Liver (tissue), 9 donors: ENCODE data around the gene GPR173. TPM values are rescaled to one million over a fixed set of nuclear protein-coding genes. Genes with fewer than 3 reads are reported as not detected.
A peak's percentile ranks its signal among the peaks of the same experiment; 100 is the strongest.

ENCODE experiments used
- DNase-seq: peaks from one replicate; pipeline ENCODE4 v3.0.0-alpha.2; 2017; ENCODE audit warnings: low spot score
- H3K27ac ChIP-seq, 2 donors: one replicate each; pipeline ENCODE4 v1.7.0; 2013; ENCODE audit warnings: inconsistent platforms in 2 of 2, low read length in 2 of 2, control low read depth in 1 of 2, low read depth in 1 of 2, mild to moderate bottlenecking in 1 of 2
- H3K27me3 ChIP-seq, 4 donors: one replicate each; pipeline versions ENCODE4 v1.6.1 to v1.7.0; 2013; ENCODE audit warnings: low read length in 3 of 4, inconsistent platforms in 1 of 4, mild to moderate bottlenecking in 1 of 4, moderate library complexity in 1 of 4; ENCODE audit not compliant: control insufficient read depth in 4 of 4, insufficient read depth in 4 of 4
- H3K36me3 ChIP-seq, 4 donors: one replicate each; pipeline versions ENCODE4 v1.6.1 to v1.7.0; 2013; ENCODE audit warnings: low read length in 3 of 4, mild to moderate bottlenecking in 3 of 4, low read depth in 1 of 4, moderate library complexity in 1 of 4; ENCODE audit not compliant: control insufficient read depth in 4 of 4, insufficient read depth in 3 of 4
- H3K4me1 ChIP-seq, 4 donors: one replicate each; pipeline versions ENCODE4 v1.6.1 to v1.7.0; 2013; ENCODE audit warnings: low read length in 3 of 4, mild to moderate bottlenecking in 3 of 4, moderate library complexity in 1 of 4; ENCODE audit not compliant: control insufficient read depth in 4 of 4, insufficient read depth in 4 of 4
- H3K4me3 ChIP-seq, 3 donors: one replicate each; pipeline versions ENCODE4 v1.6.1 to v1.7.0; 2013; ENCODE audit warnings: low read length in 3 of 3, control low read depth in 1 of 3, low read depth in 1 of 3, mild to moderate bottlenecking in 1 of 3
- H3K9ac ChIP-seq, 2 donors: one replicate each; pipeline ENCODE4 v1.7.0; 2013; ENCODE audit warnings: low read length in 2 of 2, mild to moderate bottlenecking in 2 of 2, moderate library complexity in 2 of 2, control low read depth in 1 of 2, low read depth in 1 of 2
- H3K9me3 ChIP-seq, 4 donors: one replicate each; pipeline versions ENCODE4 v1.6.1 to v1.7.0; 2013; ENCODE audit warnings: low read length in 3 of 4; ENCODE audit not compliant: control insufficient read depth in 4 of 4
- ATF3 ChIP-seq: IDR thresholded peaks from 2 replicates; pipeline ENCODE4 v1.6.1; 2016; ENCODE audit warnings: antibody characterized with exemption
- CTCF ChIP-seq: fragments of 150-350 bp; IDR thresholded peaks from 2 replicates; pipeline ENCODE4 v1.5.1; 2017; ENCODE audit warnings: improper control_type of control experiment, low read depth, low read length; ENCODE audit not compliant: missing input control
- EGR1 ChIP-seq, 2 donors: IDR thresholded peaks; 2 replicates each; pipeline ENCODE4 v1.6.1; 2016 to 2018; ENCODE audit warnings: antibody characterized with exemption in 2 of 2, low read depth in 2 of 2
- FOXA1 ChIP-seq: IDR thresholded peaks from 2 replicates; pipeline ENCODE4 v1.6.1; 2016; ENCODE audit warnings: antibody characterized with exemption
- FOXA2 ChIP-seq: IDR thresholded peaks from 2 replicates; pipeline ENCODE4 v1.6.1; 2016; ENCODE audit warnings: antibody characterized with exemption
- GABPA ChIP-seq, 2 donors: IDR thresholded peaks in 1 of 2; conservative IDR thresholded peaks in 1 of 2; 2 replicates each; pipeline ENCODE4 v1.6.1; 2016; ENCODE audit warnings: antibody characterized with exemption in 2 of 2, mild to moderate bottlenecking in 1 of 2, moderate library complexity in 1 of 2
- MAX ChIP-seq: IDR thresholded peaks from 2 replicates; pipeline ENCODE4 v1.6.1; 2016; ENCODE audit warnings: antibody characterized with exemption
- NR2F2 ChIP-seq: IDR thresholded peaks from 2 replicates; pipeline ENCODE4 v1.6.1; 2016; ENCODE audit warnings: antibody characterized with exemption
- RAD21 ChIP-seq, 2 donors: IDR thresholded peaks; 2 replicates each; pipeline ENCODE4 v1.6.1; 2016; ENCODE audit warnings: antibody characterized with exemption in 2 of 2, mild to moderate bottlenecking in 2 of 2
- RXRA ChIP-seq, 2 donors: IDR thresholded peaks; 2 replicates each; pipeline ENCODE4 v1.6.1; 2017 to 2018; ENCODE audit warnings: antibody characterized with exemption in 2 of 2, mild to moderate bottlenecking in 1 of 2
- SP1 ChIP-seq: IDR thresholded peaks from 2 replicates; pipeline ENCODE4 v1.6.1; 2018; ENCODE audit warnings: antibody characterized with exemption, mild to moderate bottlenecking
- TAF1 ChIP-seq: conservative IDR thresholded peaks from 2 replicates; pipeline ENCODE4 v1.6.1; 2016; ENCODE audit warnings: antibody characterized with exemption, mild to moderate bottlenecking
- YY1 ChIP-seq: IDR thresholded peaks from 2 replicates; pipeline ENCODE4 v1.6.1; 2016; ENCODE audit warnings: antibody characterized with exemption, mild to moderate bottlenecking
- ZBTB33 ChIP-seq: IDR thresholded peaks from 2 replicates; pipeline ENCODE4 v1.6.1; 2016; ENCODE audit warnings: antibody characterized with exemption
- WGBS: extraction: QIAGEN DNeasy Blood & Tissue Kit; methylation state at CpG from one replicate; pipeline ENCODE4 v1.1.7; 2013; 5-methylcytosine and 5-hydroxymethylcytosine counted together
- polyA plus RNA-seq, 2 donors: library from polyadenylated mRNA; stranded (reverse) in 1 of 2; unstranded in 1 of 2; fragments of 200-250 nt in 1 of 2; fragments of >200 nt in 1 of 2; fragmentation: Nextera tagmentation in 1 of 2; extraction: Ambion mirVana in 1 of 2; gene quantifications; one replicate each; pipeline versions ENCODE4 v1.2.1 to v1.2.3, GENCODE V29; 2013 to 2015
- total RNA-seq, 2 donors: library from RNA; depleted of rRNA; stranded (reverse); fragments of >200 nt; gene quantifications; one replicate each; pipeline ENCODE4 v1.2.3, GENCODE V29; 2014
- TF ChIP-seq, protein P1 (sequence below): IDR thresholded peaks from 2 replicates; pipeline ENCODE4 v1.6.1; 2016; ENCODE audit warnings: antibody characterized with exemption, mild to moderate bottlenecking
- donor health status: healthy.
- donor health status: healthy.
- donor health status: healthy.
- donor health status: healthy.
- donor health status: healthy.

GPR173 gene, protein sequence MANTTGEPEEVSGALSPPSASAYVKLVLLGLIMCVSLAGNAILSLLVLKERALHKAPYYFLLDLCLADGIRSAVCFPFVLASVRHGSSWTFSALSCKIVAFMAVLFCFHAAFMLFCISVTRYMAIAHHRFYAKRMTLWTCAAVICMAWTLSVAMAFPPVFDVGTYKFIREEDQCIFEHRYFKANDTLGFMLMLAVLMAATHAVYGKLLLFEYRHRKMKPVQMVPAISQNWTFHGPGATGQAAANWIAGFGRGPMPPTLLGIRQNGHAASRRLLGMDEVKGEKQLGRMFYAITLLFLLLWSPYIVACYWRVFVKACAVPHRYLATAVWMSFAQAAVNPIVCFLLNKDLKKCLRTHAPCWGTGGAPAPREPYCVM
- total RNA-seq (under 1 TPM; 0.25 to 0.61 TPM), polyA plus RNA-seq (under 1 TPM in 1 of 2 donors, not detected in 1; 0.07 TPM)

DNA sequence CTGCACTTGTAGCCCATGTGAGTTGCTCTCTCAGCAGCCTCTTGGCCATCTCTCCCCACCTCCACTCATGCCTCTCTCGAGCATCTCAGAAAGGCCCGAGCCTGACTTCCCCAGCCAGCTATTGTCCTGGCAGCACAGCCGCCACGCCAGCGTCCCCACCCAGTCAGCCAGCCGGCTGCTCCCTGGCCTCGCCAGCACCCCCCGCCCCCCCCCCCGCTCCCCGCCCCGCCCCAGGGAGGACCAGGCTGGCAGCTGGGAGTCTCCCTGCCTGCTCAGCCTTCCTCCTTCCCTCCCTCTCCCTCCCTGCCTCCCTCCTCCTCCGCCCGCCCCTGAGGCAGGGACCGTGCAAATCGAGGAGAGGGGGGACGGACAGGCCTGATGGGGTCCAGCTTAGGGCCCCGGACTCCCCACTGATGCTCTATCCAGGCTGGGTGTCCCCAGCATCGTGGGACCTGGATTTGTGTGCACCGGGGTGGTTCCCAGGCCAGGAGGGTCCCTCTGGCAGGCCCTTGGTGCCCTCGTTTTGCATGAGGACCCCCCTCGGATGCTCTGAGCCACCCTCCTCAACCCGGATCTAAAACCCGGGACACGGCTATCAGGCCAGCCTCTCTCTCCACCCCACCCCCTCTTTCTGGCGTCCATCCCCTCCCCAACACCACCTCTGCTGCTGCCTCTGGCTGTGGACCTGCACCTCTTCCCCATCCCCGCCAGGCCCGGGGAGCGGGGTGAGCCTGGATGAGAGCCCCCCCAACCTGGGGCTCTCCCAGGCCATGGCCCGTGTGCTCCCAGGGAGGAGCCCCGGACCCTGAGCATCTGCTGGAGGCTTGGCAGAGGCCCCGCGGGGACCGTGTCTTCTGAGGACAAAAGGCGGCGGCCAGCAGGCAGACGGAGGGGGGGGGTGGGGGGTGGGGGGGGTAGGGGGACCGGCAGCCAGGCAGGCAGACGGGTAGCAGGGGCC is at the start of gene GPR173:
Gene GPR173, plus strand, starts transcription at position 621 of the 958 bp plus-strand sequence. CDS start 27,833 bp downstream, outside the sequence.
- DNase-seq: no peak
- 8% methylated on average over 36 of the region's 38 CpGs for WGBS
- no peaks in the 10 kb centered on the region for H3K9me3 ChIP-seq
- TF ChIP-seq RAD21 (IDR thresholded peaks at IDR 0.05): no peak
- no peak for TF ChIP-seq TAF1
- TF ChIP-seq RXRA (IDR thresholded peaks at IDR 0.05): no peak
- TF ChIP-seq FOXA1: no peak
- TF ChIP-seq SP1: no peak
- no peak for TF ChIP-seq EGR1 (IDR thresholded peaks at IDR 0.05; ENCODE audit: low read depth in 2 of 2)
- TF ChIP-seq GABPA (IDR thresholded peaks at IDR 0.05 in 1 of 2, conservative IDR thresholded peaks at IDR 0.05 in 1 of 2): no peak
- TF ChIP-seq, protein P1, sequence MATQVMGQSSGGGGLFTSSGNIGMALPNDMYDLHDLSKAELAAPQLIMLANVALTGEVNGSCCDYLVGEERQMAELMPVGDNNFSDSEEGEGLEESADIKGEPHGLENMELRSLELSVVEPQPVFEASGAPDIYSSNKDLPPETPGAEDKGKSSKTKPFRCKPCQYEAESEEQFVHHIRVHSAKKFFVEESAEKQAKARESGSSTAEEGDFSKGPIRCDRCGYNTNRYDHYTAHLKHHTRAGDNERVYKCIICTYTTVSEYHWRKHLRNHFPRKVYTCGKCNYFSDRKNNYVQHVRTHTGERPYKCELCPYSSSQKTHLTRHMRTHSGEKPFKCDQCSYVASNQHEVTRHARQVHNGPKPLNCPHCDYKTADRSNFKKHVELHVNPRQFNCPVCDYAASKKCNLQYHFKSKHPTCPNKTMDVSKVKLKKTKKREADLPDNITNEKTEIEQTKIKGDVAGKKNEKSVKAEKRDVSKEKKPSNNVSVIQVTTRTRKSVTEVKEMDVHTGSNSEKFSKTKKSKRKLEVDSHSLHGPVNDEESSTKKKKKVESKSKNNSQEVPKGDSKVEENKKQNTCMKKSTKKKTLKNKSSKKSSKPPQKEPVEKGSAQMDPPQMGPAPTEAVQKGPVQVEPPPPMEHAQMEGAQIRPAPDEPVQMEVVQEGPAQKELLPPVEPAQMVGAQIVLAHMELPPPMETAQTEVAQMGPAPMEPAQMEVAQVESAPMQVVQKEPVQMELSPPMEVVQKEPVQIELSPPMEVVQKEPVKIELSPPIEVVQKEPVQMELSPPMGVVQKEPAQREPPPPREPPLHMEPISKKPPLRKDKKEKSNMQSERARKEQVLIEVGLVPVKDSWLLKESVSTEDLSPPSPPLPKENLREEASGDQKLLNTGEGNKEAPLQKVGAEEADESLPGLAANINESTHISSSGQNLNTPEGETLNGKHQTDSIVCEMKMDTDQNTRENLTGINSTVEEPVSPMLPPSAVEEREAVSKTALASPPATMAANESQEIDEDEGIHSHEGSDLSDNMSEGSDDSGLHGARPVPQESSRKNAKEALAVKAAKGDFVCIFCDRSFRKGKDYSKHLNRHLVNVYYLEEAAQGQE: no peak
- no peak for TF ChIP-seq FOXA2
- H3K27ac ChIP-seq: no peak within 1 kb of the TSS
- no peaks in the 10 kb centered on the region for H3K4me1 ChIP-seq
- no peak within 1 kb of the TSS for H3K9ac ChIP-seq
- H3K36me3 ChIP-seq: no peaks in the 10 kb centered on the region
- H3K4me3 ChIP-seq: peak within 1 kb of the TSS in 1 of 3 donors; percentile 15
- peaks cover 0 to 3% (median 0%) of the 10 kb centered on the region in 4 donors for H3K27me3 ChIP-seq

DNA sequence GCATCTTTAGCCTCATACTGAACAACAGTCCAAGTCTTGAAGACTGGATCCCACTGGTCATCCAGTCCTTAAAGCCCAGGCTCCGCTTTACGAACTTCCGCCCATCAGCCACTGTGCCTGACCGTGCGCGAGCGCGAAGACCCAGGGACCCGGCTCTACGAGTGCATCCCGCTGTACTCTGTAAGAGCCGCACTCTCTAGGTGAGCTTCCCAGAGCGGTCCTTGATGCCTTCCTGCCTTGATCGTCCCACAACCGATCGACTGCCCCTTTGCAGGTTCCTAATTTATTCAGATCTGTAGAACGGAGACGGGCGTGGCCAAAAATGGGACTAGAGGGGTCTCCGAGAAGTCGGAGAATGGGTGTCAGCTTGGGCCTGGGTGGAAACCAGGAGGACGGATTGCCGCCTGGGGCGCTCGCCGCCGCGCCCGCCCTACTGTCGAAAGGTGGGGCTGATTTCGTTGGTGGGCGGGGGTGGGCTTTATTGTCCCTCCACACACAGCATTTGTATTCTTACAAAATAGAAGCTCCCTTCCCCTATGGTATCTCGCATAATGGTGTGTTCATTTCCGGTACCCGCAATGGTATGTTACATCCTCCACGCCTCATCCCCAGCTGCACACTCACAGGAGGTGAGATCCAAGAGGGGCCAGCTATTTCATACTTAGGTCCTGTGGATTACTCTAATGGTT is 48.0 kb upstream of the GPR173 start:
- no peak for DNase-seq
- peaks cover 0 to 11% (median 2%) of the 10 kb centered on the region in 4 donors for H3K27me3 ChIP-seq
- no peak overlapping the region for H3K27ac ChIP-seq
- no peak overlapping the region for H3K9ac ChIP-seq
- no peak overlapping the region for H3K4me3 ChIP-seq
- 18% methylated on average over 36 of the region's 36 CpGs for WGBS
- no peaks in the 10 kb centered on the region for H3K9me3 ChIP-seq
- no peaks in the 10 kb centered on the region for H3K36me3 ChIP-seq
- H3K4me1 ChIP-seq: peaks cover 0 to 4% (median 3%) of the 10 kb centered on the region in 4 donors
- TF ChIP-seq SP1: no peak
- no peak for TF ChIP-seq GABPA (IDR thresholded peaks at IDR 0.05 in 1 of 2, conservative IDR thresholded peaks at IDR 0.05 in 1 of 2)
- TF ChIP-seq MAX: no peak
- TF ChIP-seq RXRA (IDR thresholded peaks at IDR 0.05): no peak
- no peak for TF ChIP-seq CTCF
- no peak for TF ChIP-seq NR2F2
- TF ChIP-seq, protein P1: no peak
- no peak for TF ChIP-seq TAF1
- no peak for TF ChIP-seq YY1
- TF ChIP-seq ATF3: no peak
- no peak for TF ChIP-seq ZBTB33
- TF ChIP-seq RAD21 (IDR thresholded peaks at IDR 0.05): no peak
